T-helper 9 cell (primary cell): Measurements from ENCODE around the gene RIBC1.
"Not testable (repeated sequence)": the region's sequence is repeated elsewhere in the genome, so short reads cannot be mapped to it uniquely, and the experiment has no call there.

Source experiments
- DNase-seq: peaks from one replicate; pipeline ENCODE4 v3.0.0-alpha.2; 2020

Gene RIBC1

DNA sequence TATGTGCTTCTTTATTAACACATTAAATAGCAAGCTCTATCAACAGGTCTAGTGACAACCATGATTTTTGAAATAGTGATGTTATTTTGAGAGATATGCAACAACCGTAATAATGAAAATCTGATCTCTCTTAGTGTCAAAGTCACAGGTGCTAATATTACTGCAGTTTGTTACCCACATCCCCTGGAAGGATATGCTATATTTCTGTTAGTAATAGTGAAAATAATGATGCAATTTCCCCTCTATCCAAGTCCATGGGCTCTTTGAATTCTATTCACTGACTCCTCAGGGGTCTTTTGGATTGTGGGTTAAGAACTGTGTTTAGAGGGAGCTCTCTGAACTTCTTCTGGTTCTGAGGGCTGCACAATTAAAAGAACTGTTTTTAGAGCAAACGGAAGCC, 14.5 kb downstream of the RIBC1 start:
- no peak for DNase-seq

DNA sequence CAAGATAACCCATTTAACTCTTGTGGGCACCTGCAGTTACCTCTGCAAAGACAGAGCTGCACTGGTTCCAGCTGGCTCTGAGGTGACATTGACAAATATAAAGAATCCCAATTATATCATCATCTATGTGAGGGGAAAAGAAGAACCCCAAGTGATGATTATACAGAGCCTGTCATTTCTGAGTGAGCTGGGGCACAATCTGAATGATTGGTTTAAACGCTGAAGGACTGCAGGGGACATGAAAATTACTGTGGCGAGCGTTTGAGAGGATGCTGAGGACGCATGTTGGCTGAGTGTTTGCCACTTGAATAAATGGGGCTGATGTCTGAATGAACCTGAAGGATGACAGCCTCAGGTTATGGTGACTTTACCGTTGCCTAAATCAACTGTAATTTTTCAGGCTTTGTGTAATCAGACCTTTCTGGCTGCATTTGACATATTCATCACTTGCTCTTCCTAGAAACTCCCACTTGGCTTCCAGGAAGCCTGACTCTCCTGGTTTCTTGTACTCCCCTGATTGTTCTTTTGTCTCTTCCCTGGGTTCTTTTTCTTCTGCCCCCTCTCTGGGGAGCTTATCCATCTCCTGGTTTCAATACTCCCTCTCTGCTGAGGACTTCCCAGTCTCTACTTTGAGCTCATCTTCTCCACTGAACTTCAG, 15.6 kb downstream of the RIBC1 start:
- no peak for DNase-seq

GRCh38 chrX:53438832-53439230, 16.2 kb downstream of the RIBC1 start:
- no peak for DNase-seq

- no peak for DNase-seq
Measured at GRCh38 chrX:53440101-53440500, 17.4 kb downstream of the RIBC1 start.

GRCh38 chrX:53440621-53441517, 18.2 kb downstream of the RIBC1 start:
- no peak for DNase-seq

GRCh38 chrX:53441531-53442321, 19.1 kb downstream of the RIBC1 start:
- DNase-seq = peak; percentile 57

GRCh38 chrX:53442322-53442631, 19.6 kb downstream of the RIBC1 start:
- DNase-seq = no peak

DNA sequence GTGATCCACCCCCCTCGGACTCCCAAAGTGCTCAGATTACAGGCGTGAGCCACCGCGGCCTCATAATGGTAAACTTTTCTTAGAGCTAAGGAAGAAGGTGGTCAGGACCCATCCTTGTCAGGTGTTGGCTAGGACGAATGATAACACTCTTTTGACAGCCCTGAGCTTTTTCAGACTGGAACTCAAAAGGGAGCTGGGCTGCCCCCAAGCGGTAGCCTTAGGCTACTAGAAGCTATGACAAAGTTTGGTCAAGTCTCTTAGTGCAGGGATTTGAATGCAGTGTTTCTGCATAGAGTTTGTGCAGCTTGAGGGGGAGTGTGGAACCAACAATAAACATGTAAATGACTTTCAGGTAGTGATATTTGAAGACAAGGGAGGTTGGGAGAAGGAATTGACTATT, 23.3 kb downstream of the RIBC1 start:
- DNase-seq = peak; percentile 21

DNA sequence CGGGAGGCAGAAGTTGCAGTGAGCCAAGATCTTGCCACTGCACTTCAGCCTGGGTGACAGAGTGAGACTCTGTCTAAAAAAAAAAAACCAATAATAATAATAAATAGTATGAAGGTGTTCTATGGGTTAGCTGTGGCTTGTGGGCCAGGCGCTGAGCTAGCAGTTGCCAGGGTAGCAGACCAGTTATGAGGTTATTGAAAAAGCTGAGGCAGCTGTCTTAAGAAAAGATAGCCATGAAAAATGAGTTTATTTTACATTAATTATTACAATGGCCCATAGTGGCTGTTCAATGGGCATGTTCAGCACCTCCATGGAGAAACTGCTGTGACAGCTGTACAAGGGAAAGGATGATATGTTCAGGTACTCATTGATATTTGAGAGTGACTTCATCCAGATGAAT, 24.8 kb downstream of the RIBC1 start:
- no peak for DNase-seq

- no peak for DNase-seq
Measured at GRCh38 chrX:53449632-53450031, 27.0 kb downstream of the RIBC1 start.

GRCh38 chrX:53452812-53453211, 30.1 kb downstream of the RIBC1 start:
- DNase-seq = no peak

DNA sequence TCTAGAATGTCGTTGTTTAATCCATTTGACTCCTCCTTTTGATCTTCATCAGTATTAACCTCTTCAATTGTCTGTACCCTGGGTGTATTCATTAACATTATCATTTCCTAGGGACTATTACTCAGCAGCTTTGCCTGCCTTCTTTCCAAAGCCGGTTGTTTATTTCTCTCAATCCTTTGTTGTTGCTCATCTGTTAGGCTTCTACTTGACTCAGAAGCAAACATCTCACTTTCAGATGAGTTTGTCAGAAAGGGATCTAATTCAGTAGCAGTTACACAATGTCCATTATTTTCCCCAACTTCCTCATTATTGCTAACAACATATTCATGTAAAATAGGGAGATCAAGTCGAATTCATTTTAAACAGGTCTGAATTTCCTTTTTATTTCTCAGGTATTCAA, 33.6 kb downstream of the RIBC1 start:
- no peak for DNase-seq

- DNase-seq = no peak
Measured at GRCh38 chrX:53458082-53458481, 35.4 kb downstream of the RIBC1 start.

GRCh38 chrX:53468659-53469058, 46.0 kb downstream of the RIBC1 start:
- not testable (repeated sequence) for DNase-seq

DNA sequence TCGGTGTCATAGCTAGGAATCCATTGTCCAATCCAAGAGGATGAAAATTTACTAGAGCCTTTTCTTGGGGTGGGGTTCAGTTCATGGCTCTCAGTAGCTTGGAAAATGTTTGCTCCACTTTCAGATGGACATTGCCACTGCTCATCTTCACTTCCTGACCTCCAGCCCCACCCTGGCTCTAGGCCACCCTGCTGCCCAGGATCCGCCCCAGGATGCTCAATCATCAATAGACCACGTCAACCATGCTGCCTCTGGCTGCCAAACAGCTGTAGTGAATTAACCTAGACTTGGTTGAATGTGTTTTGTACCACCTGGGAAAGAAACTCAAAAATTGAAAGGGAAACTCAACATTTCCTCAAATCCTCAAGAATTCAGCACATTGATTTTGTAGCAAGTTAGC, 48.7 kb downstream of the RIBC1 start:
- DNase-seq = no peak

GRCh38 chrX:53474707-53475106, 52.0 kb downstream of the RIBC1 start:
- DNase-seq = no peak

- no peak for DNase-seq
Measured at GRCh38 chrX:53476371-53476770, 53.7 kb downstream of the RIBC1 start.

GRCh38 chrX:53479301-53479700, 56.6 kb downstream of the RIBC1 start:
- no peak for DNase-seq
